OCI-LY7 (cell line): Measurements from ENCODE around the gene USP21. TPM values are rescaled to one million over a fixed set of nuclear protein-coding genes. Genes with fewer than 3 reads are reported as not detected.

ENCODE experiments used
- BruUV-seq: library from RNA; stranded (reverse); fragments of 400-500 nt; replicated peaks from 2 replicates; lab custom pipeline; 2021; lab: Mats Ljungman, UMichigan
- CTCF ChIA-PET: fragments of 300-600 bp; sonication (Branson Sonifier 250); formaldehyde crosslinking; loops from one replicate; lab custom pipeline; 2022; ENCODE audit warnings: antibody characterized with exemption; ENCODE audit not compliant: unreplicated experiment; lab: Charles Lee
- POLR2A ChIA-PET: fragments of 300-600 bp; sonication (Branson Sonifier 250); formaldehyde crosslinking; loops from one replicate; lab custom pipeline; 2022; ENCODE audit warnings: antibody characterized with exemption; lab: Charles Lee
- DNase-seq: peaks from one replicate; pipeline ENCODE4 v3.0.0-alpha.2; 2015; ENCODE audit warnings: low spot score
- H2AFZ ChIP-seq: fragments of 200-600 bp; sonication (generic), shearing (Covaris generic); 2 replicates; pipeline ENCODE4 v1.6.1; 2014; ENCODE audit warnings: mild to moderate bottlenecking, antibody characterized with exemption, low read length, moderate library complexity
- H3K27ac ChIP-seq: fragments of 200-600 bp; sonication (generic); 2 replicates; pipeline ENCODE4 v1.5.1; 2014; ENCODE audit warnings: mixed run types, low read depth, mild to moderate bottlenecking, moderate library complexity, low read length, inconsistent platforms; ENCODE audit not compliant: poor library complexity, severe bottlenecking
- H3K36me3 ChIP-seq: fragments of 200-600 bp; sonication (generic); 2 replicates; pipeline ENCODE4 v1.6.1; 2014; ENCODE audit warnings: mild to moderate bottlenecking, antibody characterized with exemption, low read length, moderate library complexity, mixed read lengths; ENCODE audit not compliant: insufficient read depth
- H3K4me1 ChIP-seq: fragments of 200-600 bp; sonication (generic); 2 replicates; pipeline ENCODE4 v1.5.1; 2014; ENCODE audit warnings: mild to moderate bottlenecking, low read length; ENCODE audit not compliant: insufficient read depth, poor library complexity, severe bottlenecking
- H3K4me2 ChIP-seq: fragments of 200-600 bp; sonication (generic); 2 replicates; pipeline ENCODE4 v1.6.1; 2014; ENCODE audit warnings: mild to moderate bottlenecking, low read length
- H3K4me3 ChIP-seq: fragments of 200-600 bp; sonication (generic); 2 replicates; pipeline ENCODE4 v1.5.1; 2014; ENCODE audit warnings: mild to moderate bottlenecking, low read depth, low read length; ENCODE audit not compliant: poor library complexity, severe bottlenecking
- H3K79me2 ChIP-seq: fragments of 200-600 bp; sonication (generic); 2 replicates; pipeline ENCODE4 v1.6.1; 2016; ENCODE audit warnings: low read depth, mild to moderate bottlenecking, low read length, moderate library complexity, mixed read lengths; ENCODE audit not compliant: insufficient read depth
- H3K9me2 ChIP-seq: fragments of 200-600 bp; sonication (generic); 2 replicates; pipeline ENCODE4 v1.6.1; 2016; ENCODE audit warnings: mild to moderate bottlenecking, low read length, mixed read lengths; ENCODE audit not compliant: insufficient read depth
- H3K9me3 ChIP-seq: fragments of 200-600 bp; sonication (generic); 2 replicates; pipeline ENCODE4 v1.6.1; 2014; ENCODE audit warnings: mild to moderate bottlenecking, mixed run types, low read length, mixed read lengths
- H4K20me1 ChIP-seq: fragments of 200-600 bp; sonication (generic); 2 replicates; pipeline ENCODE4 v1.6.1; 2014; ENCODE audit warnings: mild to moderate bottlenecking, antibody characterized with exemption, low read length, moderate library complexity, mixed read lengths; ENCODE audit not compliant: insufficient read depth
- CTCF ChIP-seq: fragments of 200-600 bp; sonication (generic); conservative IDR thresholded peaks from 2 replicates; pipeline ENCODE4 v1.5.1; 2014; ENCODE audit warnings: mild to moderate bottlenecking, antibody characterized with exemption, low read length, moderate library complexity, mixed read lengths
- EZH2phosphoT487 ChIP-seq: fragments of 200-600 bp; sonication (generic); IDR thresholded peaks from 2 replicates; pipeline ENCODE4 v1.6.1; 2018; ENCODE audit warnings: low read depth, borderline replicate concordance, mild to moderate bottlenecking, mixed run types, antibody characterized with exemption, low read length, moderate library complexity, mixed read lengths
- intact Hi-C: fragments of 100-400 bp; cut with micrococcal nuclease; formaldehyde crosslinking; loops from one replicate; pipeline ENCODE4 v1.10.0; 2022; ENCODE audit not compliant: unreplicated experiment
- total RNA-seq, 2 experiments: library from RNA; depleted of rRNA in 1 of 2; stranded (reverse); fragments of >200 nt in 1 of 2; shearing (Covaris generic) in 1 of 2; gene quantifications; 2 replicates each; pipeline ENCODE4 v1.2.3, GENCODE V29; 2014 to 2022

Gene USP21
- total RNA-seq, 2 experiments from 2014 or later: 18.4 to 29.5 TPM

- Histone ChIP-seq H3K9me2 (no peaks in the 10 kb centered on the region), H3K4me2 (no peak overlapping the region), H3K9me3 (no peaks in the 10 kb centered on the region), H3K27ac (no peak overlapping the region), H3K36me3 (peaks cover 68% of the 10 kb centered on the region), H2AFZ (no peak overlapping the region), H3K4me1 (peaks cover 23% of the 10 kb centered on the region), H4K20me1 (no peaks in the 10 kb centered on the region), H3K4me3 (no peak overlapping the region), H3K79me2 (peaks cover 26% of the 10 kb centered on the region; the same call in 1 of the 2 replicates)
- POLR2A ChIA-PET: interaction anchor here (0.6 kb wide), 1 partner anchor 103 kb away, joined by 5 read pairs; no protein-coding TSS in a partner anchor
- no peak for DNase-seq
- no TSS peak for BruUV-seq
- TF ChIP-seq EZH2phosphoT487: no peak
- TF ChIP-seq CTCF: no peak
- CTCF ChIA-PET: interaction anchor here (0.9 kb wide), 1 partner anchor 127 kb away, joined by 4 read pairs; no protein-coding TSS in a partner anchor
- intact Hi-C loops: no loop called here
Observed at GRCh38 chr1:161128591-161129420, 30.5 kb upstream of the USP21 start.

- Histone ChIP-seq H2AFZ (no peak overlapping the region), H3K9me3 (no peaks in the 10 kb centered on the region), H3K9me2 (no peaks in the 10 kb centered on the region), H3K4me1 (peaks cover 24% of the 10 kb centered on the region), H3K36me3 (peaks cover 53% of the 10 kb centered on the region), H3K4me2 (peak overlapping the region; percentile 85), H3K79me2 (peaks cover 28% of the 10 kb centered on the region; the same call in 1 of the 2 replicates), H3K27ac (no peak overlapping the region), H3K4me3 (no peak overlapping the region), H4K20me1 (no peaks in the 10 kb centered on the region)
- no peak for DNase-seq
- CTCF ChIA-PET: no interaction called here
- no peak for TF ChIP-seq EZH2phosphoT487
- TF ChIP-seq CTCF: no peak
- intact Hi-C loops: no loop called here
- BruUV-seq: no TSS peak
- POLR2A ChIA-PET: no interaction called here
Observed at GRCh38 chr1:161130266-161130665, 29.0 kb upstream of the USP21 start.
